ENCODE data around the gene NRIP1. TPM values are rescaled to one million over a fixed set of nuclear protein-coding genes. Genes with fewer than 3 reads are reported as not detected.
"Not testable (repeated sequence)": the region's sequence is repeated elsewhere in the genome, so short reads cannot be mapped to it uniquely, and the experiment has no call there.

NRIP1 gene
- total and polyA plus RNA-seq, 2 donors (not counting 1 experiment from before 2014, with no cell fraction given), result 3.3 to 32.1 TPM

GRCh38 chr21:15031790-15032357 lies 32.9 kb downstream of the NRIP1 start:
- no peak overlapping the region for H3K4me2 ChIP-seq (replicated peaks; ENCODE audit: low read depth, low read length, poor library complexity, severe bottlenecking)
- peaks cover 4 to 5% of the 10 kb centered on the region in 2 experiments for H3K36me3 ChIP-seq (replicated peaks in 1 of 2; ENCODE audit: control extremely low read depth in 1 of 2, control insufficient read depth in 1 of 2, extremely low read depth in 1 of 2, insufficient read depth in 2 of 2, low read length in 1 of 2)
- H4K20me1 ChIP-seq (ENCODE audit: control insufficient read depth, insufficient read depth, low read length, poor library complexity, severe bottlenecking), result peaks cover 16% of the 10 kb centered on the region
- H3K9me3 ChIP-seq (ENCODE audit: control extremely low read depth in 1 of 3, control insufficient read depth in 2 of 3, insufficient read depth in 1 of 3, low read length in 2 of 3), result no peaks in the 10 kb centered on the region
- no peak overlapping the region for H2AFZ ChIP-seq (ENCODE audit: insufficient read depth, low read depth, low read length, poor library complexity, severe bottlenecking)
- ATAC-seq (ENCODE audit: low read depth) (no peak), DNase-seq (no peak)
- peaks cover 11 to 19% of the 10 kb centered on the region in 2 donors for H3K4me1 ChIP-seq (ENCODE audit: control insufficient read depth in 2 of 2, insufficient read depth in 2 of 2, low read length in 2 of 2)
- peaks cover 44% of the 10 kb centered on the region for H3K4me1 Mint-ChIP-seq
- TF ChIP-seq CTCF (IDR thresholded peaks at IDR 0.05) (no peak), EZH2 (IDR thresholded peaks at IDR 0.05; ENCODE audit: borderline replicate concordance, insufficient read depth, low read depth, low read length, poor library complexity, severe bottlenecking) (no peak)
- POLR2A ChIA-PET, result no interaction called here
- WGBS (ENCODE audit: insufficient coverage), result no CpG with 5 or more reads among the region's 4 CpGs
- intact Hi-C loops (cut with micrococcal nuclease), result no loop called here
- no peaks in the 10 kb centered on the region for H3K9me3 Mint-ChIP-seq (ENCODE audit: insufficient read depth)
- H3K27ac ChIP-seq (ENCODE audit: low read length in 2 of 2), result no peak overlapping the region
- H3K9ac ChIP-seq (ENCODE audit: low read length), result no peak overlapping the region
- CTCF ChIA-PET, result no interaction called here
- no peak overlapping the region for H3K27ac Mint-ChIP-seq
- no peaks in the 10 kb centered on the region for H3K27me3 ChIP-seq (replicated peaks in 1 of 4; ENCODE audit: control extremely low read depth in 1 of 4, control insufficient read depth in 3 of 4, insufficient read depth in 4 of 4, low read length in 3 of 4)
- H3K27me3 Mint-ChIP-seq, result no peaks in the 10 kb centered on the region
- no peak overlapping the region for H3K4me3 Mint-ChIP-seq
- no peak overlapping the region for H3K4me3 ChIP-seq (ENCODE audit: control extremely low read depth in 1 of 5, extremely low read depth in 1 of 5, insufficient read depth in 1 of 5, low read depth in 2 of 5, low read length in 4 of 5)
- peaks cover 84% of the 10 kb centered on the region for H3K79me2 ChIP-seq (ENCODE audit: control insufficient read depth, insufficient read depth, low read length)

- Histone ChIP-seq H3K79me2 (ENCODE audit: control insufficient read depth, insufficient read depth, low read length) (peaks cover 81% of the 10 kb centered on the region), H4K20me1 (ENCODE audit: control insufficient read depth, insufficient read depth, low read length, poor library complexity, severe bottlenecking) (peaks cover 14% of the 10 kb centered on the region), H3K4me1 (ENCODE audit: control insufficient read depth in 2 of 2, insufficient read depth in 2 of 2, low read length in 2 of 2) (peaks cover 11 to 18% of the 10 kb centered on the region in 2 donors)
- CTCF ChIA-PET; H3K4me3 ChIP-seq (ENCODE audit: control extremely low read depth in 1 of 5, extremely low read depth in 1 of 5, insufficient read depth in 1 of 5, low read depth in 2 of 5, low read length in 4 of 5); H3K9me3 ChIP-seq (ENCODE audit: control extremely low read depth in 1 of 3, control insufficient read depth in 2 of 3, insufficient read depth in 1 of 3, low read length in 2 of 3); H3K27ac Mint-ChIP-seq; ATAC-seq (ENCODE audit: low read depth); intact Hi-C loops (cut with micrococcal nuclease); H3K4me2 ChIP-seq (replicated peaks; ENCODE audit: low read depth, low read length, poor library complexity, severe bottlenecking); H3K4me3 Mint-ChIP-seq; H3K27me3 Mint-ChIP-seq; H3K9ac ChIP-seq (ENCODE audit: low read length); H3K27ac ChIP-seq (ENCODE audit: low read length in 2 of 2); H2AFZ ChIP-seq (ENCODE audit: insufficient read depth, low read depth, low read length, poor library complexity, severe bottlenecking); POLR2A ChIA-PET; H3K36me3 ChIP-seq (replicated peaks in 1 of 2; ENCODE audit: control extremely low read depth in 1 of 2, control insufficient read depth in 1 of 2, extremely low read depth in 1 of 2, insufficient read depth in 2 of 2, low read length in 1 of 2); H3K9me3 Mint-ChIP-seq (ENCODE audit: insufficient read depth); H3K27me3 ChIP-seq (replicated peaks in 1 of 4; ENCODE audit: control extremely low read depth in 1 of 4, control insufficient read depth in 3 of 4, insufficient read depth in 4 of 4, low read length in 3 of 4); DNase-seq: not testable (repeated sequence)
- no CpG with 5 or more reads among the region's 14 CpGs for WGBS (ENCODE audit: insufficient coverage)
- peaks cover 44% of the 10 kb centered on the region for H3K4me1 Mint-ChIP-seq
Observed at GRCh38 chr21:15031362-15031761, 33.4 kb downstream of the NRIP1 start.

- peaks cover 42% of the 10 kb centered on the region for H3K4me1 Mint-ChIP-seq
- H3K36me3 ChIP-seq (replicated peaks in 1 of 2; ENCODE audit: control extremely low read depth in 1 of 2, control insufficient read depth in 1 of 2, extremely low read depth in 1 of 2, insufficient read depth in 2 of 2, low read length in 1 of 2); H3K9me3 Mint-ChIP-seq (ENCODE audit: insufficient read depth); H3K9ac ChIP-seq (ENCODE audit: low read length); H3K27me3 ChIP-seq (replicated peaks in 1 of 4; ENCODE audit: control extremely low read depth in 1 of 4, control insufficient read depth in 3 of 4, insufficient read depth in 4 of 4, low read length in 3 of 4); CTCF ChIA-PET; ATAC-seq (ENCODE audit: low read depth); H3K9me3 ChIP-seq (ENCODE audit: control extremely low read depth in 1 of 3, control insufficient read depth in 2 of 3, insufficient read depth in 1 of 3, low read length in 2 of 3); POLR2A ChIA-PET; H3K4me3 ChIP-seq (ENCODE audit: control extremely low read depth in 1 of 5, extremely low read depth in 1 of 5, insufficient read depth in 1 of 5, low read depth in 2 of 5, low read length in 4 of 5); H3K4me3 Mint-ChIP-seq; H2AFZ ChIP-seq (ENCODE audit: insufficient read depth, low read depth, low read length, poor library complexity, severe bottlenecking); DNase-seq; H3K27me3 Mint-ChIP-seq; H3K27ac Mint-ChIP-seq; H3K4me2 ChIP-seq (replicated peaks; ENCODE audit: low read depth, low read length, poor library complexity, severe bottlenecking); intact Hi-C loops (cut with micrococcal nuclease); H3K27ac ChIP-seq (ENCODE audit: low read length in 2 of 2): not testable (repeated sequence)
- Histone ChIP-seq H3K79me2 (ENCODE audit: control insufficient read depth, insufficient read depth, low read length) (peaks cover 76% of the 10 kb centered on the region), H4K20me1 (ENCODE audit: control insufficient read depth, insufficient read depth, low read length, poor library complexity, severe bottlenecking) (peaks cover 10% of the 10 kb centered on the region), H3K4me1 (ENCODE audit: control insufficient read depth in 2 of 2, insufficient read depth in 2 of 2, low read length in 2 of 2) (peaks cover 11 to 15% of the 10 kb centered on the region in 2 donors)
- 100% methylated on average over 3 of the region's 8 CpGs for WGBS (ENCODE audit: insufficient coverage)
Observed at GRCh38 chr21:15030861-15031260, 33.9 kb downstream of the NRIP1 start.

Data from B cell (primary cell).